ENCODE results near the gene SNIP1.
"Not testable (repeated sequence)": the region's sequence is repeated elsewhere in the genome, so short reads cannot be mapped to it uniquely, and the experiment has no call there.

Gene SNIP1

GRCh38 chr1:37519613-37520012, 34.5 kb downstream of the SNIP1 start:
- Histone ChIP-seq H3K27me3 (ENCODE audit: insufficient read depth, poor library complexity, severe bottlenecking) (no peaks in the 10 kb centered on the region), H3K4me3 (replicated peaks; ENCODE audit: insufficient read depth, low read length) (no peak overlapping the region), H3K27ac (replicated peaks) (no peak overlapping the region)
- no peak for TF ChIP-seq GABPA (IDR thresholded peaks at IDR 0.05; ENCODE audit: low read depth)
- TF ChIP-seq SPI1 (IDR thresholded peaks at IDR 0.05; ENCODE audit: borderline replicate concordance, low read depth), result no peak
- TF ChIP-seq POLR2AphosphoS5 (IDR thresholded peaks at IDR 0.05; ENCODE audit: low read depth), result no peak
- no peak for TF ChIP-seq REST (IDR thresholded peaks at IDR 0.05; ENCODE audit: insufficient replicate concordance, low read depth)
- TF ChIP-seq CTCF (IDR thresholded peaks at IDR 0.05; ENCODE audit: insufficient read depth, low read length), result no peak
- no peak for DNase-seq (ENCODE audit: low read depth in 1 of 2, low spot score in 1 of 2)

- not testable (repeated sequence) for DNase-seq (ENCODE audit: low read depth in 1 of 2, low spot score in 1 of 2); H3K27ac ChIP-seq (replicated peaks); H3K4me3 ChIP-seq (replicated peaks; ENCODE audit: insufficient read depth, low read length); H3K27me3 ChIP-seq (ENCODE audit: insufficient read depth, poor library complexity, severe bottlenecking)
Observed at GRCh38 chr1:37518929-37519328, 35.2 kb downstream of the SNIP1 start.

GRCh38 chr1:37518241-37518640, 35.9 kb downstream of the SNIP1 start:
- not testable (repeated sequence) for H3K27ac ChIP-seq (replicated peaks); DNase-seq (ENCODE audit: low read depth in 1 of 2, low spot score in 1 of 2); H3K27me3 ChIP-seq (ENCODE audit: insufficient read depth, poor library complexity, severe bottlenecking); H3K4me3 ChIP-seq (replicated peaks; ENCODE audit: insufficient read depth, low read length)

GRCh38 chr1:37517569-37517968, 36.5 kb downstream of the SNIP1 start:
- H3K27me3 ChIP-seq (ENCODE audit: insufficient read depth, poor library complexity, severe bottlenecking), result no peaks in the 10 kb centered on the region
- no peak for DNase-seq (ENCODE audit: low read depth in 1 of 2, low spot score in 1 of 2)
- no peak for TF ChIP-seq REST (IDR thresholded peaks at IDR 0.05; ENCODE audit: insufficient replicate concordance, low read depth)
- TF ChIP-seq SPI1 (IDR thresholded peaks at IDR 0.05; ENCODE audit: borderline replicate concordance, low read depth), result no peak
- no peak for TF ChIP-seq POLR2AphosphoS5 (IDR thresholded peaks at IDR 0.05; ENCODE audit: low read depth)
- TF ChIP-seq GABPA (IDR thresholded peaks at IDR 0.05; ENCODE audit: low read depth), result no peak
- TF ChIP-seq CTCF (IDR thresholded peaks at IDR 0.05; ENCODE audit: insufficient read depth, low read length), result no peak
- no peak overlapping the region for H3K27ac ChIP-seq (replicated peaks)
- no peak overlapping the region for H3K4me3 ChIP-seq (replicated peaks; ENCODE audit: insufficient read depth, low read length)

GRCh38 chr1:37515185-37516034, 38.7 kb downstream of the SNIP1 start:
- Histone ChIP-seq H3K4me3 (replicated peaks; ENCODE audit: insufficient read depth, low read length) (peak overlapping the region; percentile 75), H3K27ac (replicated peaks) (peak overlapping the region; percentile 80), H3K27me3 (ENCODE audit: insufficient read depth, poor library complexity, severe bottlenecking) (no peaks in the 10 kb centered on the region)
- TF ChIP-seq POLR2AphosphoS5 (IDR thresholded peaks at IDR 0.05; ENCODE audit: low read depth) (no peak), REST (IDR thresholded peaks at IDR 0.05; ENCODE audit: insufficient replicate concordance, low read depth) (no peak), GABPA (IDR thresholded peaks at IDR 0.05; ENCODE audit: low read depth) (no peak), CTCF (IDR thresholded peaks at IDR 0.05; ENCODE audit: insufficient read depth, low read length) (no peak), SPI1 (IDR thresholded peaks at IDR 0.05; ENCODE audit: borderline replicate concordance, low read depth) (no peak)
- DNase-seq (ENCODE audit: low read depth in 1 of 2, low spot score in 1 of 2), result no peak

All from HL-60 (cell line).